ENCODE data around the gene TMEM234. TPM values are rescaled to one million over a fixed set of nuclear protein-coding genes. Genes with fewer than 3 reads are reported as not detected.

Gene TMEM234
- total and polyA plus RNA-seq, 2 of the 13 experiments (the other 11 are each of a cell fraction or from before 2014, with no cell fraction given), result 6.1 to 9.0 TPM

DNA sequence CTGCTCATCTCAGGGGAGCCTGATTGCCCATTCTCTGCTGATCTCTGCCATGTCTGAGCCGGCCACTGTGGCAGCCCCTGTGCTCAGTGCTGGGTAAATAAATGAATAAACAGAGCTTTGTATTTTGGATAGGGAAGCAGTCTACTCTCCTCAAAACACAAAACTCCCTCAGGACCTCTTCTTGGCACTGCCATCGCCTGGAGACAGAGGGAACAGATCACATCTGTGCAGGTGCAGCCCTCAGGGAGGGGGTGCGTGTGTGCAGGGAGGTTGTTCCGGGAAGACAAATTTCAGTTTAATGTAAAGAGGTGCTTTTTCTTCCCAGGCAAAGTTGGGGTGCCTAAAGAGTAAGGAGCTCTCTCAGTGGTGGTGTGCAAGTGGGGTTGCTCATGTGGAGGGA is 17.2 kb upstream of the TMEM234 start (continued):
- TF ChIP-seq ZFP36L2 (CRISPR knock-in tag; IDR thresholded peaks at IDR 0.05), result no peak
- TF ChIP-seq, protein P1, sequence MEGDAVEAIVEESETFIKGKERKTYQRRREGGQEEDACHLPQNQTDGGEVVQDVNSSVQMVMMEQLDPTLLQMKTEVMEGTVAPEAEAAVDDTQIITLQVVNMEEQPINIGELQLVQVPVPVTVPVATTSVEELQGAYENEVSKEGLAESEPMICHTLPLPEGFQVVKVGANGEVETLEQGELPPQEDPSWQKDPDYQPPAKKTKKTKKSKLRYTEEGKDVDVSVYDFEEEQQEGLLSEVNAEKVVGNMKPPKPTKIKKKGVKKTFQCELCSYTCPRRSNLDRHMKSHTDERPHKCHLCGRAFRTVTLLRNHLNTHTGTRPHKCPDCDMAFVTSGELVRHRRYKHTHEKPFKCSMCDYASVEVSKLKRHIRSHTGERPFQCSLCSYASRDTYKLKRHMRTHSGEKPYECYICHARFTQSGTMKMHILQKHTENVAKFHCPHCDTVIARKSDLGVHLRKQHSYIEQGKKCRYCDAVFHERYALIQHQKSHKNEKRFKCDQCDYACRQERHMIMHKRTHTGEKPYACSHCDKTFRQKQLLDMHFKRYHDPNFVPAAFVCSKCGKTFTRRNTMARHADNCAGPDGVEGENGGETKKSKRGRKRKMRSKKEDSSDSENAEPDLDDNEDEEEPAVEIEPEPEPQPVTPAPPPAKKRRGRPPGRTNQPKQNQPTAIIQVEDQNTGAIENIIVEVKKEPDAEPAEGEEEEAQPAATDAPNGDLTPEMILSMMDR (CRISPR knock-in tag; IDR thresholded peaks at IDR 0.05), result no peak
- TF ChIP-seq, protein P2, sequence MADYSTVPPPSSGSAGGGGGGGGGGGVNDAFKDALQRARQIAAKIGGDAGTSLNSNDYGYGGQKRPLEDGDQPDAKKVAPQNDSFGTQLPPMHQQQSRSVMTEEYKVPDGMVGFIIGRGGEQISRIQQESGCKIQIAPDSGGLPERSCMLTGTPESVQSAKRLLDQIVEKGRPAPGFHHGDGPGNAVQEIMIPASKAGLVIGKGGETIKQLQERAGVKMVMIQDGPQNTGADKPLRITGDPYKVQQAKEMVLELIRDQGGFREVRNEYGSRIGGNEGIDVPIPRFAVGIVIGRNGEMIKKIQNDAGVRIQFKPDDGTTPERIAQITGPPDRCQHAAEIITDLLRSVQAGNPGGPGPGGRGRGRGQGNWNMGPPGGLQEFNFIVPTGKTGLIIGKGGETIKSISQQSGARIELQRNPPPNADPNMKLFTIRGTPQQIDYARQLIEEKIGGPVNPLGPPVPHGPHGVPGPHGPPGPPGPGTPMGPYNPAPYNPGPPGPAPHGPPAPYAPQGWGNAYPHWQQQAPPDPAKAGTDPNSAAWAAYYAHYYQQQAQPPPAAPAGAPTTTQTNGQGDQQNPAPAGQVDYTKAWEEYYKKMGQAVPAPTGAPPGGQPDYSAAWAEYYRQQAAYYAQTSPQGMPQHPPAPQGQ (CRISPR knock-in tag; IDR thresholded peaks at IDR 0.05; ENCODE audit: borderline replicate concordance), result no peak
- no peak for TF ChIP-seq ZNF24 (IDR thresholded peaks at IDR 0.05)

DNA sequence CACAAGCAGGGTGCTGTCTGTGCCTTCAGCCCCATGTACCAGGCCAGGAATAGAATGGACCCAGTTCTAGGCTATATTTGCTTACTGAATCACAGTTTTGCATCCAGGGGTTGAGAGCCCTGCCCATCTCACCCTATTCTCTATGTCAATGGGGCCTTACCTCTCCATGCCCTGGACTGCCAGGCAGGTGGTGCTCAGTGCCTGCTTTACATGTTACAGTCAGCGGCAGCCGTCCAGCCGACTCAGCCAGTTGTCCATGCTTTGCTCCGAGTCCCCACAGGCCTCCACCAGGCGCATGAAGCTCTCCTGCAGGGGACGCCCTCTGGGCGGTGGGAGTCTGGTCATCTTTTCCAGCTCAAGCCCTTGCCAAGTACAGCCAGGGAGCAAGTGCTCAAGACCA is 12.6 kb upstream of the TMEM234 start:
- BruUV-seq (replicated peaks), result no TSS peak
- Histone ChIP-seq H3K27me3 (ENCODE audit: control insufficient read depth in 1 of 2, insufficient read depth in 2 of 2, low read length in 2 of 2) (no peaks in the 10 kb centered on the region), H3K36me3 (replicated peaks in 1 of 2; ENCODE audit: control insufficient read depth in 1 of 2, insufficient read depth in 2 of 2, low read length in 2 of 2) (peaks cover 4 to 14% of the 10 kb centered on the region in 2 experiments; a peak in 4 of 5 replicates), H3K4me1 (ENCODE audit: insufficient read depth, low read length) (peaks cover 14% of the 10 kb centered on the region), H4K20me1 (ENCODE audit: insufficient read depth, low read length) (no peaks in the 10 kb centered on the region), H3K9ac (ENCODE audit: insufficient read depth, low read depth, low read length) (no peak overlapping the region), H3K4me3 (replicated peaks in 1 of 3; ENCODE audit: insufficient read depth in 1 of 3, low read depth in 2 of 3, low read length in 3 of 3) (no peak overlapping the region), H3K79me2 (ENCODE audit: insufficient read depth, low read length) (no peaks in the 10 kb centered on the region), H3K4me2 (ENCODE audit: low read depth, low read length) (no peak overlapping the region), H2AFZ (ENCODE audit: low read length) (no peak overlapping the region), H3K9me3 (ENCODE audit: low read length) (no peaks in the 10 kb centered on the region), H3K27ac (ENCODE audit: extremely low read length, insufficient read depth, low read length) (no peak overlapping the region)
- CTCF ChIA-PET (ENCODE audit: low intra/inter-chr PET ratio, low total read pairs), result no interaction called here
- ATAC-seq, result peak; percentile 19; the same call in 2 of the 3 replicates
- in situ Hi-C loops (cut with HindIII; ENCODE audit: extremely low pct_ligation_motif_present, low pct_unique_long_range_greater_than_20kb), result no loop called here
- POLR2A ChIA-PET, result interaction anchor here (1.5 to 4.0 kb wide), 3 partner anchors 15 to 87 kb away, joined by 3 to 22 read pairs (median 6); partner anchors contain the start of gene LCK
- no peak for DNase-seq (ENCODE audit: low spot score)
- FAIRE-seq, result no peak
- intact Hi-C loops (cut with micrococcal nuclease; ENCODE audit: unreplicated experiment), result no loop called here
- WGBS (ENCODE audit: low lambda C conversion rate), result 93% methylated on average over 4 of the region's 7 CpGs
- no peak for TF ChIP-seq ZNF788 (CRISPR knock-in tag; IDR thresholded peaks at IDR 0.05; ENCODE audit: borderline replicate concordance)
- TF ChIP-seq SAFB2 (CRISPR knock-in tag; IDR thresholded peaks at IDR 0.05; ENCODE audit: borderline replicate concordance, low read depth), result no peak
- TF ChIP-seq MAFK (conservative IDR thresholded peaks at IDR 0.05 in 1 of 2, IDR thresholded peaks at IDR 0.05 in 1 of 2; ENCODE audit: low read length in 2 of 2), result no peak
- no peak for TF ChIP-seq ZSCAN9 (CRISPR knock-in tag; IDR thresholded peaks at IDR 0.05; ENCODE audit: borderline replicate concordance)
- no peak for TF ChIP-seq HNRNPUL1 (IDR thresholded peaks at IDR 0.05; ENCODE audit: low read depth, low read length)
- TF ChIP-seq STAG1 (CRISPR knock-in tag; IDR thresholded peaks at IDR 0.05), result peak; percentile 6; the same call in 1 of the 2 replicates
- TF ChIP-seq RBFOX2 (IDR thresholded peaks at IDR 0.05; ENCODE audit: low read depth, low read length), result no peak
- TF ChIP-seq, protein P3, sequence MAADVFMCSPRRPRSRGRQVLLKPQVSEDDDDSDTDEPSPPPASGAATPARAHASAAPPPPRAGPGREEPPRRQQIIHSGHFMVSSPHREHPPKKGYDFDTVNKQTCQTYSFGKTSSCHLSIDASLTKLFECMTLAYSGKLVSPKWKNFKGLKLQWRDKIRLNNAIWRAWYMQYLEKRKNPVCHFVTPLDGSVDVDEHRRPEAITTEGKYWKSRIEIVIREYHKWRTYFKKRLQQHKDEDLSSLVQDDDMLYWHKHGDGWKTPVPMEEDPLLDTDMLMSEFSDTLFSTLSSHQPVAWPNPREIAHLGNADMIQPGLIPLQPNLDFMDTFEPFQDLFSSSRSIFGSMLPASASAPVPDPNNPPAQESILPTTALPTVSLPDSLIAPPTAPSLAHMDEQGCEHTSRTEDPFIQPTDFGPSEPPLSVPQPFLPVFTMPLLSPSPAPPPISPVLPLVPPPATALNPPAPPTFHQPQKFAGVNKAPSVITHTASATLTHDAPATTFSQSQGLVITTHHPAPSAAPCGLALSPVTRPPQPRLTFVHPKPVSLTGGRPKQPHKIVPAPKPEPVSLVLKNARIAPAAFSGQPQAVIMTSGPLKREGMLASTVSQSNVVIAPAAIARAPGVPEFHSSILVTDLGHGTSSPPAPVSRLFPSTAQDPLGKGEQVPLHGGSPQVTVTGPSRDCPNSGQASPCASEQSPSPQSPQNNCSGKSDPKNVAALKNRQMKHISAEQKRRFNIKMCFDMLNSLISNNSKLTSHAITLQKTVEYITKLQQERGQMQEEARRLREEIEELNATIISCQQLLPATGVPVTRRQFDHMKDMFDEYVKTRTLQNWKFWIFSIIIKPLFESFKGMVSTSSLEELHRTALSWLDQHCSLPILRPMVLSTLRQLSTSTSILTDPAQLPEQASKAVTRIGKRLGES (CRISPR knock-in tag; IDR thresholded peaks at IDR 0.05; ENCODE audit: borderline replicate concordance), result no peak
- no peak for TF ChIP-seq ZFP36 (IDR thresholded peaks at IDR 0.05; ENCODE audit: borderline replicate concordance, low read depth, low read length, partially characterized antibody)
